ENCODE measurements around the gene CDK19.

DNA sequence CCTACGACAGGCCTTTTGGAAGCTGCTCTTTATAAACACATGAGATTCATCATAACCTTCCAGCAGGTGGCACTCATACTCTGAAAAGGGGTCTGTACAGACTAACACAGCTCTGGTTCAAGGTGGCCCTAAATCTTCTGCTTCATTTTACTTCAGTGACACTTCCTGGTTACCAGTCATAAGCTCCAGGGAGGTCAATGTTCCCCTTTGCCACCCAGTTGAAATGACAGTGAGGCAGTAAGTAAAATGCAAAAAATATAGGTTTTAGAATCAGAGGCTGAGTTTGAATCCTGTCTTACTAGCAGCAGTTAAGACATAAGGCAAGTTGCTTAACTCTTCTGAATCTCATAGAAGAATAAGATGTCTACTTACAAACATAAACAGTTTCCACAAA lies 132.8 kb downstream of the CDK19 start:
- TF ChIP-seq, protein P1, sequence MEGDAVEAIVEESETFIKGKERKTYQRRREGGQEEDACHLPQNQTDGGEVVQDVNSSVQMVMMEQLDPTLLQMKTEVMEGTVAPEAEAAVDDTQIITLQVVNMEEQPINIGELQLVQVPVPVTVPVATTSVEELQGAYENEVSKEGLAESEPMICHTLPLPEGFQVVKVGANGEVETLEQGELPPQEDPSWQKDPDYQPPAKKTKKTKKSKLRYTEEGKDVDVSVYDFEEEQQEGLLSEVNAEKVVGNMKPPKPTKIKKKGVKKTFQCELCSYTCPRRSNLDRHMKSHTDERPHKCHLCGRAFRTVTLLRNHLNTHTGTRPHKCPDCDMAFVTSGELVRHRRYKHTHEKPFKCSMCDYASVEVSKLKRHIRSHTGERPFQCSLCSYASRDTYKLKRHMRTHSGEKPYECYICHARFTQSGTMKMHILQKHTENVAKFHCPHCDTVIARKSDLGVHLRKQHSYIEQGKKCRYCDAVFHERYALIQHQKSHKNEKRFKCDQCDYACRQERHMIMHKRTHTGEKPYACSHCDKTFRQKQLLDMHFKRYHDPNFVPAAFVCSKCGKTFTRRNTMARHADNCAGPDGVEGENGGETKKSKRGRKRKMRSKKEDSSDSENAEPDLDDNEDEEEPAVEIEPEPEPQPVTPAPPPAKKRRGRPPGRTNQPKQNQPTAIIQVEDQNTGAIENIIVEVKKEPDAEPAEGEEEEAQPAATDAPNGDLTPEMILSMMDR (conservative IDR thresholded peaks at IDR 0.05 in 1 of 2, IDR thresholded peaks at IDR 0.05 in 1 of 2; ENCODE audit: low read depth in 1 of 2, low read length in 2 of 2), result peak; percentile 65 to 66
- TF ChIP-seq EZH2 (IDR thresholded peaks at IDR 0.05; ENCODE audit: low read length, missing control alignments), result no peak
